GM18861 (cell line): ENCODE data around the gene MED23.
"Not testable (repeated sequence)": the region's sequence is repeated elsewhere in the genome, so short reads cannot be mapped to it uniquely, and the experiment has no call there.

Source experiments
- ATAC-seq: cut with Tn5 transposase; IDR thresholded peaks from one replicate; pipeline ENCODE4 v1.9.1; 2021; ENCODE audit not compliant: unreplicated experiment

MED23 gene

GRCh38 chr6:131574686-131575085, 53.4 kb downstream of the MED23 start:
- ATAC-seq = no peak

GRCh38 chr6:131574133-131574532, 53.9 kb downstream of the MED23 start:
- no peak for ATAC-seq

- ATAC-seq = no peak
Observed at GRCh38 chr6:131572686-131573415, 55.2 kb downstream of the MED23 start, which contains the start of gene ARG1. ARG1 (plus strand) TSS chr6:131573226; CDS start chr6:131573283, 57 bp downstream.

- no peak for ATAC-seq
Observed at GRCh38 chr6:131568726-131569125, 59.3 kb downstream of the MED23 start.

GRCh38 chr6:131565056-131565455, 63.0 kb downstream of the MED23 start:
- no peak for ATAC-seq

- ATAC-seq = no peak
Observed at GRCh38 chr6:131561925-131562707, 65.9 kb downstream of the MED23 start.

- no peak for ATAC-seq
Observed at GRCh38 chr6:131558922-131559321, 69.1 kb downstream of the MED23 start.

- ATAC-seq = no peak
Observed at GRCh38 chr6:131555992-131556391, 72.0 kb downstream of the MED23 start.

GRCh38 chr6:131552572-131552971, 75.5 kb downstream of the MED23 start:
- no peak for ATAC-seq

GRCh38 chr6:131551902-131552301, 76.1 kb downstream of the MED23 start:
- ATAC-seq = no peak

- ATAC-seq = no peak
Observed at GRCh38 chr6:131549811-131550210, 78.2 kb downstream of the MED23 start.

GRCh38 chr6:131548441-131548840, 79.6 kb downstream of the MED23 start:
- no peak for ATAC-seq

- no peak for ATAC-seq
Observed at GRCh38 chr6:131547488-131547887, 80.6 kb downstream of the MED23 start.

- ATAC-seq = no peak
Observed at GRCh38 chr6:131545317-131545716, 82.7 kb downstream of the MED23 start.

GRCh38 chr6:131538615-131539014, 89.4 kb downstream of the MED23 start:
- not testable (repeated sequence) for ATAC-seq

GRCh38 chr6:131532580-131533039, 95.4 kb downstream of the MED23 start:
- ATAC-seq = peak; percentile 93

GRCh38 chr6:131531681-131532080, 96.4 kb downstream of the MED23 start:
- not testable (repeated sequence) for ATAC-seq

GRCh38 chr6:131530936-131531335, 97.1 kb downstream of the MED23 start:
- ATAC-seq = not testable (repeated sequence)

GRCh38 chr6:131524695-131525336, 103.2 kb downstream of the MED23 start:
- no peak for ATAC-seq

GRCh38 chr6:131523988-131524673, 103.9 kb downstream of the MED23 start:
- ATAC-seq = no peak
